ENCODE measurements around the gene ISL2. TPM values are rescaled to one million over a fixed set of nuclear protein-coding genes. Genes with fewer than 3 reads are reported as not detected.

ISL2 gene
- total RNA-seq, 2 donors from 2014 or later: 0.77 to 2.4 TPM

GRCh38 chr15:76358453-76358852 lies 21.9 kb downstream of the ISL2 start:
- H3K4me1 ChIP-seq (replicated peaks): peaks cover 3% of the 10 kb centered on the region
- 97% methylated on average over 3 of the region's 3 CpGs for WGBS

GRCh38 chr15:76359152-76359551 lies 22.6 kb downstream of the ISL2 start:
- no peaks in the 10 kb centered on the region for H3K9me3 ChIP-seq
- no peak overlapping the region for H3K4me3 ChIP-seq
- H3K36me3 ChIP-seq: no peaks in the 10 kb centered on the region
- 29% methylated on average over 3 of the region's 3 CpGs for WGBS
- no peaks in the 10 kb centered on the region for H3K27me3 ChIP-seq (replicated peaks; ENCODE audit: insufficient read depth)
- peaks cover 3% of the 10 kb centered on the region for H3K4me1 ChIP-seq (replicated peaks)
- no peak overlapping the region for H3K27ac ChIP-seq
- TF ChIP-seq POLR2AphosphoS5 (IDR thresholded peaks at IDR 0.05) (no peak), CTCF (IDR thresholded peaks at IDR 0.05) (no peak), POLR2A (IDR thresholded peaks at IDR 0.05) (no peak)
- intact Hi-C loops (cut with DNase I): no loop called here
- DNase-seq (ENCODE audit: low spot score): no peak

More at GRCh38 chr15:76358453-76358852, 21.9 kb downstream of the ISL2 start:
- no peak overlapping the region for H3K4me3 ChIP-seq
- TF ChIP-seq POLR2AphosphoS5 (IDR thresholded peaks at IDR 0.05): no peak
- no peak for TF ChIP-seq CTCF (IDR thresholded peaks at IDR 0.05)
- TF ChIP-seq POLR2A (IDR thresholded peaks at IDR 0.05): no peak
- intact Hi-C loops (cut with DNase I): no loop called here
- no peak overlapping the region for H3K27ac ChIP-seq
- no peak for DNase-seq (ENCODE audit: low spot score)
- H3K36me3 ChIP-seq: no peaks in the 10 kb centered on the region
- H3K9me3 ChIP-seq: no peaks in the 10 kb centered on the region
- no peaks in the 10 kb centered on the region for H3K27me3 ChIP-seq (replicated peaks; ENCODE audit: insufficient read depth)

GRCh38 chr15:76360416-76360815 lies 23.8 kb downstream of the ISL2 start:
- no peak for TF ChIP-seq CTCF (IDR thresholded peaks at IDR 0.05)
- no peak for TF ChIP-seq POLR2AphosphoS5 (IDR thresholded peaks at IDR 0.05)
- TF ChIP-seq POLR2A (IDR thresholded peaks at IDR 0.05): no peak
- H3K4me1 ChIP-seq (replicated peaks): peaks cover 3% of the 10 kb centered on the region
- DNase-seq (ENCODE audit: low spot score): no peak
- 78% methylated on average over 3 of the region's 3 CpGs for WGBS
- intact Hi-C loops (cut with DNase I): no loop called here
- H3K27ac ChIP-seq: no peak overlapping the region
- H3K27me3 ChIP-seq (replicated peaks; ENCODE audit: insufficient read depth): no peaks in the 10 kb centered on the region
- H3K9me3 ChIP-seq: no peaks in the 10 kb centered on the region
- no peak overlapping the region for H3K4me3 ChIP-seq
- no peaks in the 10 kb centered on the region for H3K36me3 ChIP-seq

GRCh38 chr15:76363251-76363650 lies 26.7 kb downstream of the ISL2 start:
- Histone ChIP-seq H3K4me1 (replicated peaks) (peaks cover 3% of the 10 kb centered on the region), H3K4me3 (no peak overlapping the region), H3K9me3 (no peaks in the 10 kb centered on the region), H3K36me3 (no peaks in the 10 kb centered on the region), H3K27me3 (replicated peaks; ENCODE audit: insufficient read depth) (no peaks in the 10 kb centered on the region), H3K27ac (no peak overlapping the region)
- no peak for TF ChIP-seq CTCF (IDR thresholded peaks at IDR 0.05)
- TF ChIP-seq POLR2AphosphoS5 (IDR thresholded peaks at IDR 0.05): no peak
- no peak for DNase-seq (ENCODE audit: low spot score)
- 40% methylated on average over 2 of the region's 2 CpGs for WGBS
- intact Hi-C loops (cut with DNase I): no loop called here

GRCh38 chr15:76366714-76367113 lies 30.1 kb downstream of the ISL2 start:
- Histone ChIP-seq H3K27me3 (replicated peaks; ENCODE audit: insufficient read depth) (no peaks in the 10 kb centered on the region), H3K27ac (no peak overlapping the region), H3K9me3 (no peaks in the 10 kb centered on the region), H3K36me3 (no peaks in the 10 kb centered on the region), H3K4me1 (replicated peaks) (no peaks in the 10 kb centered on the region), H3K4me3 (no peak overlapping the region)
- TF ChIP-seq CTCF (IDR thresholded peaks at IDR 0.05) (no peak), POLR2A (IDR thresholded peaks at IDR 0.05) (no peak), POLR2AphosphoS5 (IDR thresholded peaks at IDR 0.05) (no peak)
- intact Hi-C loops (cut with DNase I): no loop called here
- 100% methylated on average over 1 of the region's 1 CpG for WGBS
- no peak for DNase-seq (ENCODE audit: low spot score)

All from prostate gland (tissue), 2 donors.